ENCODE measurements around the gene LTA. TPM values are rescaled to one million over a fixed set of nuclear protein-coding genes. Genes with fewer than 3 reads are reported as not detected.

LTA gene
- total RNA-seq, 1 donor from 2014 or later, result 0.22 TPM

DNA sequence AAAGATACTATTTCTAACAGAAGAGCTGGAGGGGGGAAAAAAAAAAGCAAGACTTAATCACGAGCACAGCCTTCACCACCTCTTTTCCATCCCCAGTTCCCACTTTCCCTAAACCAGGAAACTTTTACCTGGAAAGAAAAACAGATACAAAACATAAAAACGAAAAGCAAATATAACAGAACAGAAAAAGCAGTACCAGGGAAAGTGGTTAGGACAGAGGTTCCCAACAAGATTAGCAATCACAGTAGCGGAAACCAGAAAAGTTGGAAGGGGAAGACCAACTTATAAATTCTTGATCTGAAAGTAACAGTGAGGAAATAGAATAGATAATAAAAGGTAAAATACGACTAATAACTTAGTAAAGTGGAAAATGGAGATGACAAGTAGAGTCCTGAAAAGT, 31.4 kb upstream of the LTA start:
- Mint-ChIP-seq H3K4me1 (ENCODE audit: unreplicated experiment) (peaks cover 22% of the 10 kb centered on the region), H3K36me3 (peaks cover 40% of the 10 kb centered on the region), H3K4me3 (peak overlapping the region; percentile 99), H3K9me3 (no peaks in the 10 kb centered on the region), H3K27ac (peak overlapping the region; percentile 99), H3K27me3 (no peaks in the 10 kb centered on the region)
- no peak for DNase-seq (ENCODE audit: extremely low spot score, unreplicated experiment)
- TF ChIP-seq, protein P1, sequence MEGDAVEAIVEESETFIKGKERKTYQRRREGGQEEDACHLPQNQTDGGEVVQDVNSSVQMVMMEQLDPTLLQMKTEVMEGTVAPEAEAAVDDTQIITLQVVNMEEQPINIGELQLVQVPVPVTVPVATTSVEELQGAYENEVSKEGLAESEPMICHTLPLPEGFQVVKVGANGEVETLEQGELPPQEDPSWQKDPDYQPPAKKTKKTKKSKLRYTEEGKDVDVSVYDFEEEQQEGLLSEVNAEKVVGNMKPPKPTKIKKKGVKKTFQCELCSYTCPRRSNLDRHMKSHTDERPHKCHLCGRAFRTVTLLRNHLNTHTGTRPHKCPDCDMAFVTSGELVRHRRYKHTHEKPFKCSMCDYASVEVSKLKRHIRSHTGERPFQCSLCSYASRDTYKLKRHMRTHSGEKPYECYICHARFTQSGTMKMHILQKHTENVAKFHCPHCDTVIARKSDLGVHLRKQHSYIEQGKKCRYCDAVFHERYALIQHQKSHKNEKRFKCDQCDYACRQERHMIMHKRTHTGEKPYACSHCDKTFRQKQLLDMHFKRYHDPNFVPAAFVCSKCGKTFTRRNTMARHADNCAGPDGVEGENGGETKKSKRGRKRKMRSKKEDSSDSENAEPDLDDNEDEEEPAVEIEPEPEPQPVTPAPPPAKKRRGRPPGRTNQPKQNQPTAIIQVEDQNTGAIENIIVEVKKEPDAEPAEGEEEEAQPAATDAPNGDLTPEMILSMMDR (conservative IDR thresholded peaks at IDR 0.05), result no peak

DNA sequence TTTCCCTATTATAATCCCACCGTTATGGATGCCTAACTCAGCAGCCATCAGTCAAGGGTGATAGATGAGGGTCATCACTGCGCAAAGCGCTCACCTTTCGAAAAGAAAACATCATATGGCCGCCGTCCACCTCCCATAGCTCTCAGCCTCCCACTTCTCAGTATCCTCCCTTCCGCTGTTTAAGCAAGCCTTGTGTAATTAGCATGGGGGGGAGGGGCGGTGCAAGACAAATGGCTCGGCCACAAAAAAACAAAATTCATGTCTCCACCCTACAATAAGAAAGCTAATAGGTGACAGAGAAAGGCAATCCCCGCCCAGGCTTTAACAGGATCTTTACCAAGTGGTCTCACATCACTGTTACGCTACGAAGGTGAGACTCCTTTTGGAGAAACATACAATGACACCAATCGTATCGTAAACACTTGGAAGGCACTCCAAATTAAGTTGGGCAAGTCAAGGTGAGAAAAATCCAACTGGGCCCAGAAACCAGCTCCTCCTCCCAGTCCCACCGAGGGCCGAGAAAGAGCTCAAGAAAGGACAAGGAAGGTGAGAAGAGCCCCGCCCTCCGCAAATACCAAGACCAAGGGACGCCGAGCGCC, 30.9 kb upstream of the LTA start:
- Mint-ChIP-seq H3K36me3 (peaks cover 35% of the 10 kb centered on the region), H3K27me3 (no peaks in the 10 kb centered on the region), H3K9me3 (no peaks in the 10 kb centered on the region), H3K27ac (peak overlapping the region; percentile 99), H3K4me3 (peak overlapping the region; percentile 99), H3K4me1 (ENCODE audit: unreplicated experiment) (peaks cover 27% of the 10 kb centered on the region)
- no peak for DNase-seq (ENCODE audit: extremely low spot score, unreplicated experiment)
- TF ChIP-seq, protein P1 (conservative IDR thresholded peaks at IDR 0.05), result no peak

DNA sequence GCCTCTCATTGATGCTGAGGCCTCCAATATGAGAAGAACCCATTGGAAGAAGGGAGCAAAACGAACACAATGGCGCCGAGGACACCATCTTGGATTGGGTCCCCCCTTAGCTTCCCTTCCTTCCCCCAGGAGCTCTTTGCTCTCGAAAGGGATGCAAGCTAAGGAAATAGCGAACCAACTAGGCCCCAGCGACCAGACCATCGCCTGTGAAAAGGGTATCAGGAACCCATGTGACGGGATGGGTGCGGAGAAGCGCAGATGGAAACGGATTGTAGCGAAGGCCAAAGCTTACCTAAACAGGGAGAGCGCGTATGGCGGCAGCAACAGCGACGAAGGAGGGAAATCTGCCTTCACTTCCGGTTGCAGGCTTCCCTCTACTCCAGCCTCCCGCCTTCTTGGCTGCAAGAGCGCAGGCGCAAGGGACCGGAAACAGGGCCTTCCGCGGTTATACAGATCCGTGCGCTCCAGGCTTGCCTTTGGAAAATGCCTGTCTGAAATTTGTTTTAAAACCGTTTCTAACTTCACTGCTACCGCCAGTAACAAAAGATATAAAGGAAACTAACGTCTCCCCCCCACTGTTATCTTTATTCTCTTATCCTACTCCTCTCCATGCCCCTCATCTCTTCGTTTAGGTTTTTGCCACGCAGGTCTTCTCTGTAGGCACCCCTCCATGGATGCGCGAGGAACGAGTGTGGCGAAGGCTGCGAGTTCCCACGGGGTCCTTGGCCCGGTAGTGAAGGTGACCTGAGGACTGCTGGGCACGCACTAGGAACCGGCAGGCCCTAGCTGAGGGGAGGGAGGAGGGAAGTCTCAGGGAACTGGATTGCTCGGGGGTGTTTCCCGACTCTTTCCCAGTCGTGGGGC, 30.2 kb upstream of the LTA start, which contains the start of gene DDX39B:
Gene DDX39B, minus strand, starts transcription at position 346 of the 864 bp plus-strand sequence. CDS start 1,471 bp downstream, outside the sequence.
- peaks cover 33% of the 10 kb centered on the region for H3K4me1 Mint-ChIP-seq (ENCODE audit: unreplicated experiment)
- H3K9me3 Mint-ChIP-seq, result no peaks in the 10 kb centered on the region
- peaks cover 30% of the 10 kb centered on the region for H3K36me3 Mint-ChIP-seq
- H3K4me3 Mint-ChIP-seq, result peak within 1 kb of the TSS; percentile 99
- no peaks in the 10 kb centered on the region for H3K27me3 Mint-ChIP-seq
- peak; percentile 93 for DNase-seq (ENCODE audit: extremely low spot score, unreplicated experiment)
- H3K27ac Mint-ChIP-seq, result peak within 1 kb of the TSS; percentile 99
- TF ChIP-seq, protein P1 (conservative IDR thresholded peaks at IDR 0.05), result no peak

DNA sequence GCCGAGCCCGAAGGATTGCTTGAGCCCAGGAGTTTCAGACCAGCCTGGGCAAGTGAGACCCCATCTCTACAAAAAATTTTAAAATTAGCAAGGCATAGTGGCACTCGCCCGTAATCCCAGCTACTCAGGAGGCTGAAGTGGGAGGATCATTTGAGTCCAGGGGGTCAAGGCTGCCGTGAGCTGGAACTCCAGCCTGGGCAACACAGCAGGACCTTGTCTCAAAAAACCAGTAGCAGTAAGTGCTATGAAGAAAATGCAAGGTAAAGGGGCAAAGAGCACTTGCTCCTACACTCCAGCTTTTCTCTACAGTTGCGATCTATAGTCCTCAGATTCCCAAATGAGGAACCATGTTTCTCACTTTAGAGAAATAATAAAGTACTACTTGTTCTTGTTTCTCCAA, 28.4 kb upstream of the LTA start:
- no peak overlapping the region for H3K4me3 Mint-ChIP-seq
- no peak overlapping the region for H3K27ac Mint-ChIP-seq
- DNase-seq (ENCODE audit: extremely low spot score, unreplicated experiment), result no peak
- no peaks in the 10 kb centered on the region for H3K9me3 Mint-ChIP-seq
- peaks cover 30% of the 10 kb centered on the region for H3K4me1 Mint-ChIP-seq (ENCODE audit: unreplicated experiment)
- H3K27me3 Mint-ChIP-seq, result no peaks in the 10 kb centered on the region
- H3K36me3 Mint-ChIP-seq, result peaks cover 25% of the 10 kb centered on the region
- TF ChIP-seq, protein P1 (conservative IDR thresholded peaks at IDR 0.05), result no peak

DNA sequence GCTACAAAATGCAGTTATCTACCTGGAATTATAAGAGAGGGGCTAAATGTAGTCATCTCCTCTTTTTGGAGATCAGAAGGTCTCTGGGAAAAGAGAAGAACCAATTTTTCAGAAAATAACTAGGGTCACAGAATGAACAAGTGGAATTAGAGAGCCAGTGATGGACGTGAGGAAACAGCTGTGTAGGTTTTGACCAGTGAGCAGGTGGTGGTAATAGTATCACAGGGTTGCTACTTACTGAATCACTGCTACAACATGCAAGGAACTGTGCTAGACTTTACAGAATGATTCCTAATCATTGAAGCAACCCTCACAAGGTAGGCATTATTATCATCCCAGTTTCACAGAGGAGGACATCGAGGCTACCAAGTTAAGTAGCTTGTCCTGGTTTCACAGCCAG, 27.4 kb upstream of the LTA start:
- no peak overlapping the region for H3K27ac Mint-ChIP-seq
- peaks cover 20% of the 10 kb centered on the region for H3K36me3 Mint-ChIP-seq
- H3K27me3 Mint-ChIP-seq, result no peaks in the 10 kb centered on the region
- TF ChIP-seq, protein P1 (conservative IDR thresholded peaks at IDR 0.05), result no peak
- H3K9me3 Mint-ChIP-seq, result no peaks in the 10 kb centered on the region
- H3K4me1 Mint-ChIP-seq (ENCODE audit: unreplicated experiment), result peaks cover 24% of the 10 kb centered on the region
- no peak for DNase-seq (ENCODE audit: extremely low spot score, unreplicated experiment)
- peak overlapping the region; percentile 51 for H3K4me3 Mint-ChIP-seq
